Endothelial cell of umbilical vein (primary cell): ENCODE results near the gene ITPKB. TPM values are rescaled to one million over a fixed set of nuclear protein-coding genes. Genes with fewer than 3 reads are reported as not detected.

Experiments used
- BruUV-seq: library from RNA; stranded (reverse); fragments of 400-500 nt; replicated peaks from 2 replicates; lab custom pipeline; 2021; lab: Mats Ljungman, UMichigan
- CTCF ChIA-PET: fragments of 300-600, 350-600 bp; sonication (Branson Sonifier 250); formaldehyde crosslinking; loops from one replicate; lab custom pipeline; 2021; ENCODE audit warnings: antibody characterized with exemption, inconsistent platforms; lab: Charles Lee
- POLR2A ChIA-PET: fragments of 300-600, 350-600 bp; sonication (Branson Sonifier 250); formaldehyde crosslinking; loops from one replicate; lab custom pipeline; 2021; ENCODE audit warnings: antibody characterized with exemption, inconsistent platforms; lab: Charles Lee
- DNase-seq: peaks from one replicate; pipeline ENCODE4 v3.0.0-alpha.2; 2011; ENCODE audit warnings: low read depth, low spot score
- FAIRE-seq: peaks from 2 replicates; lab custom pipeline; 2011; peaks lifted over from hg19 to GRCh38; lab: Jason Lieb, UNC
- H2AFZ ChIP-seq: 2 replicates; pipeline ENCODE4 v1.6.0; 2012; ENCODE audit warnings: low read depth, low read length, control low read depth, inconsistent platforms
- H3K27ac ChIP-seq: 2 replicates; pipeline ENCODE4 v1.5.1; 2011; ENCODE audit warnings: low read depth, mild to moderate bottlenecking, control low read depth, low read length, moderate library complexity; ENCODE audit not compliant: insufficient read depth
- H3K27me3 ChIP-seq, 2 experiments: 2 replicates each; pipeline versions ENCODE4 v1.6.0 to v1.6.1; 2011; ENCODE audit warnings: low read length in 2 of 2, mixed read lengths in 1 of 2; ENCODE audit not compliant: control insufficient read depth in 2 of 2, insufficient read depth in 2 of 2
- H3K36me3 ChIP-seq, 2 experiments: 2 replicates in 1 of 2; 3 replicates in 1 of 2; pipeline ENCODE4 v1.5.1; 2011; ENCODE audit warnings: low read length in 2 of 2, mild to moderate bottlenecking in 1 of 2, moderate library complexity in 1 of 2; ENCODE audit not compliant: control insufficient read depth in 2 of 2, insufficient read depth in 2 of 2; ENCODE audit errors: extremely low read depth in 1 of 2
- H3K4me1 ChIP-seq: 3 replicates; pipeline ENCODE4 v1.5.1; 2011; ENCODE audit warnings: mild to moderate bottlenecking, low read length; ENCODE audit not compliant: control insufficient read depth, insufficient read depth; ENCODE audit errors: extremely low read depth
- H3K4me2 ChIP-seq: 2 replicates; pipeline ENCODE4 v1.6.1; 2011; ENCODE audit warnings: low read length, control low read depth, mixed read lengths; ENCODE audit not compliant: insufficient read depth
- H3K4me3 ChIP-seq, 3 experiments: fragments of 200-600 bp in 1 of 3; sonication (generic), shearing (Covaris generic) in 1 of 3; replicated peaks in 1 of 3; 2 replicates each; pipeline ENCODE4 v1.5.1; 2011 to 2016; ENCODE audit warnings: control low read depth in 3 of 3, low read length in 3 of 3, mild to moderate bottlenecking in 2 of 3, inconsistent platforms in 1 of 3, low read depth in 1 of 3, moderate library complexity in 1 of 3; ENCODE audit not compliant: insufficient read depth in 1 of 3
- H3K79me2 ChIP-seq: 2 replicates; pipeline ENCODE4 v1.6.0; 2012; ENCODE audit warnings: low read length, inconsistent platforms; ENCODE audit not compliant: control insufficient read depth, insufficient read depth
- H3K9ac ChIP-seq: replicated peaks from 2 replicates; pipeline ENCODE3; 2011; ENCODE audit warnings: low read length, control low read depth; ENCODE audit not compliant: insufficient read depth; ENCODE audit errors: extremely low read depth
- H3K9me1 ChIP-seq: replicated peaks from 3 replicates; pipeline ENCODE4 v1.6.0; 2011; ENCODE audit warnings: mild to moderate bottlenecking, low read length; ENCODE audit not compliant: control insufficient read depth, insufficient read depth; ENCODE audit errors: extremely low read depth
- H3K9me3 ChIP-seq: replicated peaks from 2 replicates; pipeline ENCODE4 v1.5.1; 2012; ENCODE audit warnings: low read length, inconsistent platforms; ENCODE audit not compliant: control insufficient read depth, insufficient read depth
- H4K20me1 ChIP-seq: replicated peaks from 2 replicates; pipeline ENCODE3; 2011; ENCODE audit warnings: mild to moderate bottlenecking, low read length; ENCODE audit not compliant: control insufficient read depth, insufficient read depth; ENCODE audit errors: extremely low read depth
- EZH2 ChIP-seq: IDR thresholded peaks from 2 replicates; pipeline ENCODE4 v1.6.1; 2012; ENCODE audit warnings: borderline replicate concordance, low read depth, mild to moderate bottlenecking, moderate library complexity, low read length, inconsistent platforms; ENCODE audit not compliant: severe bottlenecking
- FOS ChIP-seq: IDR thresholded peaks from 2 replicates; pipeline ENCODE4 v1.6.1; 2011; ENCODE audit warnings: mild to moderate bottlenecking, low read length, moderate library complexity, borderline replicate concordance; ENCODE audit not compliant: insufficient read depth
- GATA2 ChIP-seq: IDR thresholded peaks from 2 replicates; pipeline ENCODE4 v1.7.0; 2011; ENCODE audit warnings: low read depth, mild to moderate bottlenecking, moderate library complexity, mixed read lengths, low read length; ENCODE audit not compliant: insufficient read length, insufficient read depth
- JUN ChIP-seq: IDR thresholded peaks from 2 replicates; pipeline ENCODE4 v1.6.1; 2011; ENCODE audit warnings: borderline replicate concordance, low read depth; ENCODE audit not compliant: insufficient read length, insufficient read depth
- MYC ChIP-seq: IDR thresholded peaks from one replicate; pipeline ENCODE4 v1.6.1; 2011; ENCODE audit warnings: mild to moderate bottlenecking, low read depth, low read length
- POLR2A ChIP-seq: IDR thresholded peaks from 2 replicates; pipeline ENCODE4 v1.6.1; 2012; ENCODE audit warnings: low read depth, mild to moderate bottlenecking, control low read depth, low read length
- POLR2AphosphoS5 ChIP-seq: IDR thresholded peaks from 2 replicates; pipeline ENCODE4 v1.6.1; 2012; ENCODE audit warnings: low read depth, mild to moderate bottlenecking, control low read depth, low read length, moderate library complexity; ENCODE audit not compliant: insufficient read depth
- dilution Hi-C: fragments of 300-500 bp; cut with MboI; formaldehyde crosslinking; loops from one replicate; pipeline ENCODE4 v1.15.0; 2019; ENCODE audit warnings: low sequenced_read_pairs; ENCODE audit not compliant: extremely low pct_ligation_motif_present
- intact Hi-C: fragments of 100-400 bp; cut with micrococcal nuclease; formaldehyde crosslinking; loops from one replicate; pipeline ENCODE4 v1.10.0; 2022
- polyA plus RNA-seq, 4 experiments: library from polyadenylated mRNA; depleted of rRNA in 3 of 4; stranded (reverse) in 3 of 4; unstranded in 1 of 4; fragments of >200 nt; gene quantifications; 2 replicates each; pipeline versions ENCODE4 v1.2.1 to v1.2.3, GENCODE V29; 2011 to 2012; ENCODE audit warnings: missing spikeins in 1 of 4
- total RNA-seq: library from RNA; stranded (reverse); gene quantifications from 2 replicates; pipeline ENCODE4 v1.2.3, GENCODE V29; 2021
- TF ChIP-seq, protein P1 (sequence below): IDR thresholded peaks from 2 replicates; pipeline ENCODE4 v1.6.1; 2011; ENCODE audit not compliant: insufficient read depth, insufficient read length
- TF ChIP-seq, protein P2 (sequence below), 2 donors: IDR thresholded peaks; 1 replicate in 1 of 2; 2 replicates in 1 of 2; pipeline ENCODE4 v1.5.1; 2011; ENCODE audit warnings: low read length in 2 of 2, mild to moderate bottlenecking in 2 of 2, moderate library complexity in 2 of 2, control low read depth in 1 of 2, inconsistent platforms in 1 of 2, low read depth in 1 of 2; ENCODE audit not compliant: insufficient read depth in 1 of 2; ENCODE audit errors: extremely low read depth in 1 of 2

Gene ITPKB
- total and polyA plus RNA-seq, 2 donors (not counting 3 experiments of a cell fraction or from before 2014, with no cell fraction given), result 7.7 to 34.8 TPM

DNA sequence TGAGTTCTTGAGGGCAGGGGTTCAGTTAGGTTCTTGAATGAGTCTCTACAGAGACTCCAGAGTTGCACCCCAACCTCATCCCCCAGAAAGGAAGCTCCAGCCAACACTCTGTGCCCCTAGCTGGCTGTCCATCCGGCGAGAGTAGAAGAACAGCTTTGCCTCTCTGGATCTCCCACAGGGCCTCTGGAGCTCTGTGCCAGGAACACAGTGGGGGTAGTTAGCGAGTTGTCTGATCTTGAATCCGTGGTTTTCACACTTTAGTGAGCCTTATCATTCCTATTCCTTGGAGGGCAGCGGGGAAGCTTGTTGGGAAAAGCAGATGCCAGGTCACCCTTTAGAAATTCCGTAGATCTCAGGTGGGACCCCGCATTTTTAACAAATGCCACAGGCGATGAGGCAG, 145.5 kb downstream of the ITPKB start:
- no peaks in the 10 kb centered on the region for H3K9me3 ChIP-seq
- no peaks in the 10 kb centered on the region for H3K4me1 ChIP-seq
- H2AFZ ChIP-seq, result no peak overlapping the region
- H3K9ac ChIP-seq, result no peak overlapping the region
- dilution Hi-C loops, result no loop called here
- CTCF ChIA-PET, result interaction anchor here (0.6 to 1.4 kb wide), 2 partner anchors 12 to 15 kb away, joined by 3 to 12 read pairs; no protein-coding TSS in a partner anchor
- H3K36me3 ChIP-seq, result no peaks in the 10 kb centered on the region
- peaks cover 0 to 8% of the 10 kb centered on the region in 2 experiments for H3K27me3 ChIP-seq
- H3K4me3 ChIP-seq, result no peak overlapping the region
- no peaks in the 10 kb centered on the region for H4K20me1 ChIP-seq
- POLR2A ChIA-PET, result no interaction called here
- DNase-seq (no peak), FAIRE-seq (no peak)
- H3K79me2 ChIP-seq, result no peaks in the 10 kb centered on the region
- intact Hi-C loops, result no loop called here
- no peaks in the 10 kb centered on the region for H3K9me1 ChIP-seq
- no TSS peak for BruUV-seq
- no peak overlapping the region for H3K27ac ChIP-seq
- no peak overlapping the region for H3K4me2 ChIP-seq
- TF ChIP-seq FOS, result no peak
- TF ChIP-seq MYC, result no peak
- no peak for TF ChIP-seq GATA2

DNA sequence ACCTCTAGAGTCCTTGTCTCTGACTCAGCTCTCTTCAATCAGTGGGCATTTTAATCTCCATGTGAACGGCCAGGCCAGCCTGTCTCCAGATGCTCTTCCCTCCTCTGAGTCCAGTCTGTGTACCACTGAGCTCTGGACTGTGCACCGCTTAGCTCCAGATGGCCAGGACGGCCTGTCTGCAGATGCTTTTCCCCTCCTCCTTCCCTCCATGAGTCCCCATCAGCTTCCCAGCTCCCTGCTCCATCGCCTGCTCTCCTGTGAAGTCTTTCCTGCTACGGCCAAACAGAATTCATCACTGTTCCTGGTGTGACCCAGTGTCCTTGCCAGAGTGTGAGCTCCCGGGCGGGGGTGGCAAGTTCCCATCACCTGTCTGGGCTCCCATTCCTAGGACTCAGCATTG, 148.5 kb downstream of the ITPKB start:
- no peak overlapping the region for H3K27ac ChIP-seq
- intact Hi-C loops, result no loop called here
- dilution Hi-C loops, result no loop called here
- BruUV-seq, result no TSS peak
- POLR2A ChIA-PET, result no interaction called here
- no peaks in the 10 kb centered on the region for H3K4me1 ChIP-seq
- TF ChIP-seq POLR2A (no peak), JUN (no peak), MYC (no peak), FOS (no peak), POLR2AphosphoS5 (no peak), GATA2 (no peak), EZH2 (no peak)
- TF ChIP-seq, protein P1, sequence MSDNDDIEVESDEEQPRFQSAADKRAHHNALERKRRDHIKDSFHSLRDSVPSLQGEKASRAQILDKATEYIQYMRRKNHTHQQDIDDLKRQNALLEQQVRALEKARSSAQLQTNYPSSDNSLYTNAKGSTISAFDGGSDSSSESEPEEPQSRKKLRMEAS, result no peak
- TF ChIP-seq, protein P2, sequence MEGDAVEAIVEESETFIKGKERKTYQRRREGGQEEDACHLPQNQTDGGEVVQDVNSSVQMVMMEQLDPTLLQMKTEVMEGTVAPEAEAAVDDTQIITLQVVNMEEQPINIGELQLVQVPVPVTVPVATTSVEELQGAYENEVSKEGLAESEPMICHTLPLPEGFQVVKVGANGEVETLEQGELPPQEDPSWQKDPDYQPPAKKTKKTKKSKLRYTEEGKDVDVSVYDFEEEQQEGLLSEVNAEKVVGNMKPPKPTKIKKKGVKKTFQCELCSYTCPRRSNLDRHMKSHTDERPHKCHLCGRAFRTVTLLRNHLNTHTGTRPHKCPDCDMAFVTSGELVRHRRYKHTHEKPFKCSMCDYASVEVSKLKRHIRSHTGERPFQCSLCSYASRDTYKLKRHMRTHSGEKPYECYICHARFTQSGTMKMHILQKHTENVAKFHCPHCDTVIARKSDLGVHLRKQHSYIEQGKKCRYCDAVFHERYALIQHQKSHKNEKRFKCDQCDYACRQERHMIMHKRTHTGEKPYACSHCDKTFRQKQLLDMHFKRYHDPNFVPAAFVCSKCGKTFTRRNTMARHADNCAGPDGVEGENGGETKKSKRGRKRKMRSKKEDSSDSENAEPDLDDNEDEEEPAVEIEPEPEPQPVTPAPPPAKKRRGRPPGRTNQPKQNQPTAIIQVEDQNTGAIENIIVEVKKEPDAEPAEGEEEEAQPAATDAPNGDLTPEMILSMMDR (IDR thresholded peaks at IDR 0.05; ENCODE audit: extremely low read depth in 1 of 2, insufficient read depth in 1 of 2, low read depth in 1 of 2, low read length in 2 of 2), result no peak
- no peak overlapping the region for H3K9ac ChIP-seq
- CTCF ChIA-PET, result interaction anchor here (1.0 to 1.5 kb wide), 2 partner anchors 14 to 20 kb away, joined by 3 read pairs; no protein-coding TSS in a partner anchor
- no peaks in the 10 kb centered on the region for H3K9me3 ChIP-seq
- no peak overlapping the region for H3K4me3 ChIP-seq
- no peak overlapping the region for H2AFZ ChIP-seq
- H3K9me1 ChIP-seq, result no peaks in the 10 kb centered on the region
- H3K4me2 ChIP-seq, result no peak overlapping the region
- no peaks in the 10 kb centered on the region for H3K79me2 ChIP-seq
- FAIRE-seq (no peak), DNase-seq (no peak)
- H4K20me1 ChIP-seq, result no peaks in the 10 kb centered on the region
- no peaks in the 10 kb centered on the region for H3K36me3 ChIP-seq
- H3K27me3 ChIP-seq, result peaks cover 0 to 2% of the 10 kb centered on the region in 2 experiments
